Mesendoderm (in vitro differentiated cells): ENCODE data around the gene EIF1.

Experiments used
- DNase-seq: peaks from one replicate; pipeline ENCODE4 v3.0.0; 2013
- H2AK5ac ChIP-seq: 2 replicates; pipeline ENCODE4 v1.6.1; 2013; ENCODE audit warnings: low read length, inconsistent platforms
- H2BK120ac ChIP-seq: 2 replicates; pipeline ENCODE4 v1.6.1; 2013; ENCODE audit warnings: low read depth, mild to moderate bottlenecking, low read length, moderate library complexity, mixed read lengths
- H2BK15ac ChIP-seq: replicated peaks from 2 replicates; pipeline ENCODE4 v1.6.1; 2013; ENCODE audit warnings: low read depth, mild to moderate bottlenecking, moderate library complexity
- H2BK5ac ChIP-seq: 2 replicates; pipeline ENCODE4 v1.6.1; 2013; ENCODE audit warnings: low read length, inconsistent platforms
- H3K18ac ChIP-seq: 2 replicates; pipeline ENCODE4 v1.6.1; 2013; ENCODE audit warnings: mild to moderate bottlenecking, low read length, mixed read lengths
- H3K23ac ChIP-seq: one replicate; pipeline ENCODE4 v1.6.1; 2013; ENCODE audit warnings: low read length
- H3K27ac ChIP-seq: 2 replicates; pipeline ENCODE4 v1.5.1; 2013; ENCODE audit warnings: low read depth, mild to moderate bottlenecking, inconsistent platforms, low read length, moderate library complexity
- H3K27me3 ChIP-seq: 2 replicates; pipeline ENCODE4 v1.6.1; 2013; ENCODE audit warnings: low read length, control low read depth, mild to moderate bottlenecking, inconsistent platforms; ENCODE audit not compliant: insufficient read depth, poor library complexity
- H3K36me3 ChIP-seq: 2 replicates; pipeline ENCODE4 v1.6.1; 2013; ENCODE audit warnings: low read length, inconsistent platforms; ENCODE audit not compliant: control insufficient read depth, insufficient read depth
- H3K4ac ChIP-seq: one replicate; pipeline ENCODE4 v1.6.1; 2013; ENCODE audit warnings: low read depth, mild to moderate bottlenecking, low read length, moderate library complexity
- H3K4me1 ChIP-seq: 2 replicates; pipeline ENCODE4 v1.6.1; 2013; ENCODE audit warnings: low read depth, low read length, inconsistent platforms; ENCODE audit not compliant: control insufficient read depth
- H3K4me2 ChIP-seq: 2 replicates; pipeline ENCODE4 v1.6.1; 2013; ENCODE audit warnings: low read length
- H3K4me3 ChIP-seq: 2 replicates; pipeline ENCODE4 v1.5.1; 2013; ENCODE audit warnings: mild to moderate bottlenecking, low read length
- H3K56ac ChIP-seq: one replicate; pipeline ENCODE4 v1.6.1; 2013; ENCODE audit warnings: low read length
- H3K79me1 ChIP-seq: 2 replicates; pipeline ENCODE4 v1.6.1; 2013; ENCODE audit warnings: low read length, inconsistent platforms
- H3K79me2 ChIP-seq: 2 replicates; pipeline ENCODE4 v1.6.1; 2013; ENCODE audit warnings: mild to moderate bottlenecking, low read length; ENCODE audit not compliant: control insufficient read depth, insufficient read depth
- H3K9ac ChIP-seq: 2 replicates; pipeline ENCODE4 v1.6.1; 2013; ENCODE audit warnings: low read length, inconsistent platforms
- H4K5ac ChIP-seq: one replicate; pipeline ENCODE4 v1.6.1; 2013; ENCODE audit warnings: low read length
- H4K8ac ChIP-seq: one replicate; pipeline ENCODE4 v1.6.1; 2013; ENCODE audit warnings: low read depth, mild to moderate bottlenecking, control low read depth, low read length, moderate library complexity
- WGBS: extraction: QIAGEN DNeasy Blood & Tissue Kit; methylation state at CpG from one replicate; pipeline ENCODE4 v1.1.7; 2013; ENCODE audit warnings: low lambda C conversion rate, missing lambda C conversion rate; ENCODE audit not compliant: insufficient coverage; ENCODE audit errors: extremely low coverage; 5-methylcytosine and 5-hydroxymethylcytosine counted together

EIF1 gene

DNA sequence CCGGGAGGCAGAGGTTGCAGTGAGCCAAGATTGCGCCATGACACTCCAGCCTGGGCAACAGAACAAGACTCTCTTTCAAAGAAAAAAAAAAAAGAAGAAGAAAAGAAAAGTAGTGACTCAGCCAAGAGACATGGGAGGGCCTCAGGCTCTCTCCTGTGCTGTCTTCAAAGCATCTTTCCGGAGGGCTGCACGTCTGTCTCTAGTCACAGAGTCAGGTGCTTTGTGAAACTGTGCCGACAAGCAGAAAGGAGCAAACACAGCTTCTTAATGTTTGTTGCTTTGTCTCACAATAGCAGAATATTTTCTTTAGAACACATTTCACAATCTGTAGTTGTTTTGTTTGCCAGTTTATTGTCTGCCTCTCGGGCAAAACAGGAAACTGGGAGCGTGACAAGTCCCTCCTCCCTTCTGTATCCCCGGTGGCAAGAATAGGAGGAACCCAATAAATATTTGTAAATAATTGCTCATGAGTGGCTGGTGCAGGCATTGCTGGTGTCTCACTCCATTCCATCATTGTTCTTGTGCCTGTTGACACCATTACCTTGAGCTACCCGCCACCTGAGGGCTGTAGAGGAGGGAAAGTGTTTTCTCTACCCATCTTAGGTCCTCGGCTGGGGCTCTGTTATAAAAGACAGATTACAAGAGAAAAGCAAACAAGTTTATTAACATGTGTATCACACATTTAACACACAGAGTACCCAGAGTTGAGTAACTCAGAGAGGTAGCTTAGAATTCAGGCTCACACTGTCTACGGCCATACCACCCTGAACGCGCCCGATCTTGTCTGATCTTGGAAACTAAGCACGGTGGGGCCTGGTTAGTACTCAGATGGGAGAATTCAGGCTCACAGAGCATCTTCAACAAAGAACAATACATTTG, 29.0 kb downstream of the EIF1 start:
- WGBS: no CpG with 5 or more reads among the region's 15 CpGs
- Histone ChIP-seq H3K4me2 (no peak overlapping the region), H3K4me1 (no peaks in the 10 kb centered on the region), H3K79me1 (no peaks in the 10 kb centered on the region), H3K27me3 (no peaks in the 10 kb centered on the region), H3K56ac (no peak overlapping the region), H4K5ac (no peak overlapping the region), H2AK5ac (no peak overlapping the region), H3K36me3 (no peaks in the 10 kb centered on the region), H4K8ac (no peak overlapping the region), H2BK5ac (no peak overlapping the region), H3K79me2 (no peaks in the 10 kb centered on the region), H2BK120ac (no peak overlapping the region), H3K9ac (no peak overlapping the region), H3K27ac (no peak overlapping the region), H3K4me3 (no peak overlapping the region), H2BK15ac (no peak overlapping the region), H3K23ac (no peak overlapping the region), H3K4ac (no peak overlapping the region), H3K18ac (no peak overlapping the region)
- DNase-seq: no peak

DNA sequence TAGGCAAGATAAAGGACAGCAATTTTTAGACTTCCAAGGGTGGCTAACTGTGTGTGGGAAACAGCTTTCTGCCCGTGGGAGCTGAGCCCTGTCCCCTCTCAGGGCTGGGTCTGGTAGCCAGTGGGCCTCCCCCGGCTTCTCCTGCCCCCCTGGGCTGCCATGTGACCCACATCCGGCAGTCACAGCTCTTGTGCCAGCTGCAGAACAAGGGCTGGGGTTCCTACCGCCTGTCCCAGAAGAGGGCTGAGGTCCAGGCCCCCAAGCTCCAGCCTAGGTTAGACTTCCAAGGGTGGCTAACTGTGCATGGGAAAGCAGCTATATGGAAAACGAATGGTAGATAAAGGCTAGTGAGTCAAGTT, 29.6 kb downstream of the EIF1 start:
- no peak overlapping the region for H2AK5ac ChIP-seq
- H3K79me2 ChIP-seq: no peaks in the 10 kb centered on the region
- no peak overlapping the region for H3K4ac ChIP-seq
- H3K4me1 ChIP-seq: no peaks in the 10 kb centered on the region
- no peak for DNase-seq
- H3K4me2 ChIP-seq: no peak overlapping the region
- no peaks in the 10 kb centered on the region for H3K79me1 ChIP-seq
- no peak overlapping the region for H3K18ac ChIP-seq
- H3K9ac ChIP-seq: no peak overlapping the region
- WGBS: no CpG with 5 or more reads among the region's 5 CpGs
- H4K8ac ChIP-seq: no peak overlapping the region
- H2BK15ac ChIP-seq: no peak overlapping the region
- no peaks in the 10 kb centered on the region for H3K36me3 ChIP-seq
- no peak overlapping the region for H4K5ac ChIP-seq
- H2BK5ac ChIP-seq: no peak overlapping the region
- no peaks in the 10 kb centered on the region for H3K27me3 ChIP-seq
- no peak overlapping the region for H3K23ac ChIP-seq
- no peak overlapping the region for H3K27ac ChIP-seq
- no peak overlapping the region for H2BK120ac ChIP-seq
- no peak overlapping the region for H3K4me3 ChIP-seq
- no peak overlapping the region for H3K56ac ChIP-seq

DNA sequence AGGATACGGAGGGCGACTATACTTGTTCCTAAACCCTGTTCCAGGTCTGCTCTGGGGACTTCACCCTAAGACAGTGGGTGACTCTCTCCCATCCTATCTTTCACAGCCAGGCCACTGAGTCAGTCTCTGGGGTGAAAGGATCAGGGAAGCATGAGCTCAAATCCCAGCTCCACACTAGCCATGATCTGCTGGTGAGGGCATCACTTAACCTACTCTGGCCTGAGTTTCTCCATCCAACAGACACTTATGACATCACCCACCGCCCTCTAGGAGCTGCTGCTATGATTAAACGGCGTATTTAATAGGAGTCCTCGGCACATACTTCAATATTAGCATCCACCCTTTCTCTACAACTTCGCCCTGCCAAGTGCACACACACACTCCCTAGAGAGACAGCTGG, 33.5 kb downstream of the EIF1 start:
- DNase-seq: no peak
- WGBS: no CpG with 5 or more reads among the region's 7 CpGs
- no peaks in the 10 kb centered on the region for H3K79me1 ChIP-seq
- no peak overlapping the region for H3K18ac ChIP-seq
- no peaks in the 10 kb centered on the region for H3K36me3 ChIP-seq
- no peak overlapping the region for H3K4me3 ChIP-seq
- H2BK15ac ChIP-seq: no peak overlapping the region
- no peak overlapping the region for H3K4ac ChIP-seq
- no peak overlapping the region for H3K4me2 ChIP-seq
- no peaks in the 10 kb centered on the region for H3K79me2 ChIP-seq
- H3K56ac ChIP-seq: no peak overlapping the region
- no peak overlapping the region for H3K23ac ChIP-seq
- H3K9ac ChIP-seq: no peak overlapping the region
- no peaks in the 10 kb centered on the region for H3K27me3 ChIP-seq
- no peak overlapping the region for H4K8ac ChIP-seq
- H2BK5ac ChIP-seq: no peak overlapping the region
- H3K4me1 ChIP-seq: no peaks in the 10 kb centered on the region
- no peak overlapping the region for H2AK5ac ChIP-seq
- no peak overlapping the region for H3K27ac ChIP-seq
- H2BK120ac ChIP-seq: no peak overlapping the region
- no peak overlapping the region for H4K5ac ChIP-seq

DNA sequence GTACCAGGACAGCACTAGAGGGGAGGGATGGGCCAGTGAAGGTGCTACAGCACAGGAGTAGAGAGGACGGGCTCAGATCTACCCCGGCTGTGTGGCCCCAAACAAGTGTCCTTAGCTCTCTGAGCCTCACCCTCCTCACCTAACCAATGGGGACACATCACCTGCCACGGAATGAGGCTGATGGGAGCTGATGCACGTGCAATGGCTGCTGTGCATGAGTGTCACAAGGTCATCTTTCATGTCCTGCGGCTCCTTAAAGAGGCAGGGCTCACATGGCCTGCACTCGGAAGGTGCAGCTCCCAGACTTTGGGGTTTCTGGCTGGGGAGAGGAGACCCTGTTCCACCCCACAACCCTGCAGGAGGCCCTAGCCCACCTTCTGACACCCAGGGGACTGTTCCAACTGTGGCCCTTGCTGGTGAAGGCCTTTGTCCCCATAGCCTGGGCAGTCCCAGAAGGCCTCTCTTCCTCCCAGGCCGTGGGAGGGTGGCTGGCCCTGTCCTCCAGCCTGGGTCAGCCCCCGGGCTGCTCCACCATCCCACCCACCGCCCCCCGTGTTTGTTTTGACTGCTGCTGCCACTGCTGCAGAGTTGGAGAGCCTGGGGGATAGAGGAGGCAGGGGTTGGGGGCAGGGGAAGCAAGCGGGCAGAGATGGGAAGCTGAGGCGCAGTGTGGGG, 35.3 kb downstream of the EIF1 start:
- H3K9ac ChIP-seq: no peak overlapping the region
- no CpG with 5 or more reads among the region's 12 CpGs for whole genome bisulfite sequencing

DNA sequence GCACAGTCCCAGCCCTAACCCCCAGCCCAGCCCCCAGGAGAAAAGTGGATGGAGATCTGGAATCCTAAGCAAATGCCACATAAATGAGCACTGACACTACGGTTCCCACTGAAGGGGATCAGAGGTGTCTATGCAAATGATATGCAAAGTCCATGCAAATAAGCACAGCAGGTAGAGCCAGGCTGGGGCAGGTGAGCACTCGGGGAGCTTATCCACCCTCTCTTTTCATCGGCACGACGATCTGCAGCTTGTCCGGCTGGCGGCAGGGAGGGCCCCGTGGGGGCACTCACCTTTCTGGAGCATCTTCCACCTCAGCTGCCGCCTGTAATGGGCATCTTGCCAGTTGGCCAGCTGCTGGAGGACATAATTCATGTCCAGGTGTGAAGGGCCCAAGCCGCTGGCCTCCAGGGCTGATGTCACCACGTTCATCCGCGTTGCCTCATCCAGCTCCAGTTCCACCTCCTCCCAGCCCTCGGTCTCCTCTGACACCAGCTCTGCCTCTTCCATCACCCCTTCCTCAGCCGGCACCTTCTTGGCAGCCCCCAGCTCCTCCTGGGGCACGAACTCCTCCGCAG, 35.9 kb downstream of the EIF1 start:
- H3K79me2 ChIP-seq: no peaks in the 10 kb centered on the region
- H2BK120ac ChIP-seq: no peak overlapping the region
- H2AK5ac ChIP-seq: no peak overlapping the region
- no peak overlapping the region for H3K4me2 ChIP-seq
- H4K5ac ChIP-seq: no peak overlapping the region
- H2BK5ac ChIP-seq: no peak overlapping the region
- H3K27ac ChIP-seq: no peak overlapping the region
- no peak overlapping the region for H3K18ac ChIP-seq
- no peak overlapping the region for H3K4me3 ChIP-seq
- WGBS: no CpG with 5 or more reads among the region's 17 CpGs
- H3K79me1 ChIP-seq: no peaks in the 10 kb centered on the region
- H3K36me3 ChIP-seq: no peaks in the 10 kb centered on the region
- H3K27me3 ChIP-seq: no peaks in the 10 kb centered on the region
- no peak overlapping the region for H3K56ac ChIP-seq
- H2BK15ac ChIP-seq: no peak overlapping the region
- H3K23ac ChIP-seq: no peak overlapping the region
- no peaks in the 10 kb centered on the region for H3K4me1 ChIP-seq
- DNase-seq: no peak
- H3K9ac ChIP-seq: no peak overlapping the region
- H4K8ac ChIP-seq: no peak overlapping the region
- no peak overlapping the region for H3K4ac ChIP-seq

More for the DNA sequence above, 35.3 kb downstream of the EIF1 start:
- Histone ChIP-seq H3K4me2 (no peak overlapping the region), H2BK15ac (no peak overlapping the region), H3K18ac (no peak overlapping the region), H3K36me3 (no peaks in the 10 kb centered on the region), H4K5ac (no peak overlapping the region), H3K56ac (no peak overlapping the region), H3K27ac (no peak overlapping the region), H2BK5ac (no peak overlapping the region), H3K79me2 (no peaks in the 10 kb centered on the region), H2BK120ac (no peak overlapping the region), H3K4me3 (no peak overlapping the region), H4K8ac (no peak overlapping the region), H3K27me3 (no peaks in the 10 kb centered on the region), H3K4me1 (no peaks in the 10 kb centered on the region), H2AK5ac (no peak overlapping the region), H3K79me1 (no peaks in the 10 kb centered on the region), H3K4ac (no peak overlapping the region), H3K23ac (no peak overlapping the region)
- no peak for DNase-seq
